Measurements from ENCODE around the gene CHRNA3.
A peak's percentile ranks its signal among the peaks of the same experiment; 100 is the strongest.

CHRNA3 gene

DNA sequence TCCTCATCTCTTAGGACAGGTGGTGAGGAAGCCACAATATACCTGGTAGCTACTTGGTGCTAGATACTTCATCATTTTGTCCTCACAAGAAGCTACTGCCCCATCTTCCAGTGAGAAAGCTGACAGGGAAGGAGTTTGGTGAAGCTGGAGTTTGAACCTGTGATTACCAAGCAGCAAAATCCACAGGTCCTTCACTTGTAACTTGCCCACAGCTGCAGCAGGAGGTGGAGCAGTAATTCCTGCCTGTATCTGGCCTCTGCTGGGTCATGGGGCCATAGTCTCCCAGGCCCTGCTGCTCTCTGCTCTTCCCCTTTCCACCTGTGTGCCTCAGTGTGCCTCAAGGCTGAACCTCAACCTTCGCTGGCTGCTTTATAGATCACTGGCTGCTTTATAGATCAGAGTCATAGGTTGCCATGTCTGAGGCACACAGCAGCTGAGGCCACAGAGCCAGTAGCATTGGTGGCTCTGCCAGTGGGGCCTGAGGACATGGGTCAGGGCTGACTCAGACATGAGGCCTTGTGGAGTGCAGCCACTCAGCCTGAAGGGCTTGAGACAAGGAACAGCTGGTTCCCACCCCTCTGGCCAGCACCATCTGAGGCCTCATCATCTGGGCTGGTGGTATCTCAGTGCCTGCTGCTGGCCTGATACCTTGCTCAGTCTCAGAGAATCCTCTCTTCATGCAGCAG, 31.3 kb upstream of the CHRNA3 start:
- H3K36me3 ChIP-seq (ENCODE audit: control insufficient read depth, insufficient read depth, low read length): no peaks in the 10 kb centered on the region
- H3K27ac ChIP-seq (ENCODE audit: low read length): no peak overlapping the region
- no peaks in the 10 kb centered on the region for H3K27me3 ChIP-seq (ENCODE audit: control insufficient read depth, insufficient read depth, low read length)
- DNase-seq (ENCODE audit: low read depth, low spot score): no peak
- H3K4me1 ChIP-seq (ENCODE audit: control insufficient read depth, insufficient read depth, low read length): no peaks in the 10 kb centered on the region
- no peaks in the 10 kb centered on the region for H3K9me3 ChIP-seq (ENCODE audit: control insufficient read depth, insufficient read depth, low read length)
- no CpG with 5 or more reads among the region's 1 CpG for WGBS (ENCODE audit: insufficient coverage, insufficient read length)
- no peak overlapping the region for H3K4me3 ChIP-seq (ENCODE audit: low read length)

DNA sequence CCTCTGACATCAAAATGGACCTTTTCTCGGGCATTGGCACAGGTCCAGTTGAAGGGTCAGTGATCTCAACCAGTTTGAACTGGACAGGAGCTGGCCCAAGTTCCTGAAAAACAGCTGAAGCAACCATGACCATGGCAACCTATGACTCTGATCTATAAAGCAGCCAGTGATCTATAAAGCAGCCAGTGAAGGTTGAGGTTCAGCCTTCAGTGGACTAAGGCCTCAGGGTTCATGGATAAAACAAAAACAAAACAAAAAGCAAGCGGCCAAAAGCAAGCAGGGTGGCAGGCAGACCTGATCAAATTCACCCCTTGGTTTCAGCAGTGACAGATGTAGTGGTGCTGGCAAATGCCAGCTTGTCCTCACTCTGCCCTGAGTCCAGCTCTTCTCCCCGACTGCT, 30.2 kb upstream of the CHRNA3 start:
- WGBS (ENCODE audit: insufficient coverage, insufficient read length): no CpG with 5 or more reads among the region's 3 CpGs
- no peaks in the 10 kb centered on the region for H3K36me3 ChIP-seq (ENCODE audit: control insufficient read depth, insufficient read depth, low read length)
- H3K9me3 ChIP-seq (ENCODE audit: control insufficient read depth, insufficient read depth, low read length): no peaks in the 10 kb centered on the region
- no peak overlapping the region for H3K27ac ChIP-seq (ENCODE audit: low read length)
- no peak overlapping the region for H3K4me3 ChIP-seq (ENCODE audit: low read length)
- no peak for DNase-seq (ENCODE audit: low read depth, low spot score)
- no peaks in the 10 kb centered on the region for H3K4me1 ChIP-seq (ENCODE audit: control insufficient read depth, insufficient read depth, low read length)
- H3K27me3 ChIP-seq (ENCODE audit: control insufficient read depth, insufficient read depth, low read length): no peaks in the 10 kb centered on the region

DNA sequence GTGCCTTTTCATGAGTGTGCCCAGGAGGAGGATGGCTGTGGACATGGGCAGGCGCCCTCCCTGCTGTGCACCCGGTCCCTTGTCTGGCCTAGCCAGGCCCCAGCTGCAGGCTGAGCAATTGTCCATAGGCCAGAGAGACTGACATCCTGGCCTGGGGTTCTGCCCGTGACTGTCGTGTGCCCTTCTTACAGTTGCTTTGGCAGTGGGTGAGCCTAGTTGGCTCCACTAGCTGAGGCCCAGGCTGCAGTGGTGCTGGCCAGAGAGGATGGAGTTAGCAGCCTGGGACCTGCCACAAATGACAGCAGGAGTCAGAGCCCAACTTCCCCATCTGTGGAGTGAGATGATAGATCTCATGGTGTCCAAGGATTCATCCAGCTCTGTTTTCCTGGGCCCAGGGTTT, 29.2 kb upstream of the CHRNA3 start:
- Histone ChIP-seq H3K27me3 (ENCODE audit: control insufficient read depth, insufficient read depth, low read length) (no peaks in the 10 kb centered on the region), H3K9me3 (ENCODE audit: control insufficient read depth, insufficient read depth, low read length) (no peaks in the 10 kb centered on the region), H3K36me3 (ENCODE audit: control insufficient read depth, insufficient read depth, low read length) (no peaks in the 10 kb centered on the region), H3K4me3 (ENCODE audit: low read length) (no peak overlapping the region), H3K27ac (ENCODE audit: low read length) (no peak overlapping the region), H3K4me1 (ENCODE audit: control insufficient read depth, insufficient read depth, low read length) (no peaks in the 10 kb centered on the region)
- DNase-seq (ENCODE audit: low read depth, low spot score): no peak
- no CpG with 5 or more reads among the region's 4 CpGs for WGBS (ENCODE audit: insufficient coverage, insufficient read length)

DNA sequence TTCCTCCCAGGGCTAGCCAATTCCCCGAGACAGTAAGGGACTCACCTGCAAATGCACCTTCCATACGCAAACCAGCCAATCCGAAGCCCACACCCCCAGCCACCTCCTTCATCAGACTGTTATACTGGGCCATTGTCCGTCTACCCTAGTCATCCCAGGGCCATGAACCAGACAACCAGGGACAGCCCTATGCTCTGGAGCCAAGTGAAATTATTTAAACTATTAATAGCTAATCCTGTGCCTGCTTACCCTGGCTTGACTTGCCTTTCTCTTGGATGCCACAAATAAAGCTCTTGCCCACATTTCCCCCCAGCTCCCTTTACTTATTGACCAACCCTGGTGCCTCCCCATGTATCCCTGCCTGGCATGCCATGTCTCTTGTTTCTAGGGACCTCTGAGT, 24.2 kb upstream of the CHRNA3 start:
- DNase-seq (ENCODE audit: low read depth, low spot score): no peak
- no peak overlapping the region for H3K4me3 ChIP-seq (ENCODE audit: low read length)
- no peaks in the 10 kb centered on the region for H3K9me3 ChIP-seq (ENCODE audit: control insufficient read depth, insufficient read depth, low read length)
- no peaks in the 10 kb centered on the region for H3K27me3 ChIP-seq (ENCODE audit: control insufficient read depth, insufficient read depth, low read length)
- no peak overlapping the region for H3K27ac ChIP-seq (ENCODE audit: low read length)
- no peaks in the 10 kb centered on the region for H3K36me3 ChIP-seq (ENCODE audit: control insufficient read depth, insufficient read depth, low read length)
- H3K4me1 ChIP-seq (ENCODE audit: control insufficient read depth, insufficient read depth, low read length): 0 out of 2 replicates have a peak, but pooled peaks cover 2% of the 10 kb centered on the region
- WGBS (ENCODE audit: insufficient coverage, insufficient read length): no CpG with 5 or more reads among the region's 4 CpGs

DNA sequence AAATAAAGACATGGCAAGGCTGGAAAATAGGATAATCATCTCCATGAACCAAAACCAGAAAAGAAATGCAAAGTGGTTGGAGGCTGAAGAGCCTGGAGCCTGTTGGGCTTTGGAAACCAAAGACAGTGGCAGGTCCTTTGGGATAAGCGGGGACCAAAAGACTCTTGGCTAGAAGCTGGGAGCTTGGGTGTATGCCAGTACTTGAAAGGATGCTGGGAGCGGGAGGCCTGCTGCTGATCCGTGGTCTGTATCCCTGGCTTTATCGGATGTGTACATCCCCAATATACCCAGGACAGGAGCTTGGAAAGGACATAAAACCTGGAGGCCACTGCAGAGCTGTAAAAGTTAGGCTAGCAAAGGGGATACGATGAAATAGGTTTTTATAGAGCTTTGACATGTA, 21.5 kb upstream of the CHRNA3 start:
- no CpG with 5 or more reads among the region's 5 CpGs for WGBS (ENCODE audit: insufficient coverage, insufficient read length)
- Histone ChIP-seq H3K36me3 (ENCODE audit: control insufficient read depth, insufficient read depth, low read length) (no peaks in the 10 kb centered on the region), H3K9me3 (ENCODE audit: control insufficient read depth, insufficient read depth, low read length) (no peaks in the 10 kb centered on the region), H3K27ac (ENCODE audit: low read length) (no peak overlapping the region), H3K4me3 (ENCODE audit: low read length) (no peak overlapping the region), H3K27me3 (ENCODE audit: control insufficient read depth, insufficient read depth, low read length) (no peaks in the 10 kb centered on the region), H3K4me1 (ENCODE audit: control insufficient read depth, insufficient read depth, low read length) (0 out of 2 replicates have a peak, but pooled peaks cover 2% of the 10 kb centered on the region)
- no peak for DNase-seq (ENCODE audit: low read depth, low spot score)

DNA sequence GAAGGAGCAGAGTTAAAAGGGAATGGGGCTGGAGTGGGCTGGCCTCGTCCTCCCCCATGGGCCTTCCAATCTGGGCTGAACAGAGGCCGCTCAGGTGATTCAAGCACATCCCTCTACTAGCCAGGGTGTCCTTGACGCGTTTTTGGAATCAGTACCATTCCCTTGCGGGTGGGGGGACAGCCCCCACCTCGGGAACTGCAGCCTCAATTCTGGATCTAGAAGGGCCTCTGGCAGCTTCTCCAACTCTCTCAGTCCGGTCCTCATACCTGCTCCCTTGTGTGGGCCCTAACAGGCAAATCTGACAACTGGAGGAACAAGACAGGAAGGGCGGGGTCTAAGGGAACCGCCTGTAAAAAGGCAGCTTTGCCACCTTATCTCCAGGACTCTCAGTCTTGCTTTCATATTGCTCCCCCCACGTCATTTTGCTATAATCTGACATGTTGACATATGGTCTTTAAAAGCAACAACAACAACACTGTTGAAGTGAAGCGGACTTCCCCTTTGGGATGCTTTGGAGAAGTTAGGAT, 21.0 kb upstream of the CHRNA3 start:
- Histone ChIP-seq H3K27me3 (ENCODE audit: control insufficient read depth, insufficient read depth, low read length) (no peaks in the 10 kb centered on the region), H3K9me3 (ENCODE audit: control insufficient read depth, insufficient read depth, low read length) (no peaks in the 10 kb centered on the region), H3K27ac (ENCODE audit: low read length) (no peak overlapping the region), H3K4me3 (ENCODE audit: low read length) (peak overlapping the region; percentile 76; the same call in 1 of the 2 replicates), H3K36me3 (ENCODE audit: control insufficient read depth, insufficient read depth, low read length) (no peaks in the 10 kb centered on the region), H3K4me1 (ENCODE audit: control insufficient read depth, insufficient read depth, low read length) (0 out of 2 replicates have a peak, but pooled peaks cover 2% of the 10 kb centered on the region)
- no CpG with 5 or more reads among the region's 11 CpGs for WGBS (ENCODE audit: insufficient coverage, insufficient read length)
- no peak for DNase-seq (ENCODE audit: low read depth, low spot score)

DNA sequence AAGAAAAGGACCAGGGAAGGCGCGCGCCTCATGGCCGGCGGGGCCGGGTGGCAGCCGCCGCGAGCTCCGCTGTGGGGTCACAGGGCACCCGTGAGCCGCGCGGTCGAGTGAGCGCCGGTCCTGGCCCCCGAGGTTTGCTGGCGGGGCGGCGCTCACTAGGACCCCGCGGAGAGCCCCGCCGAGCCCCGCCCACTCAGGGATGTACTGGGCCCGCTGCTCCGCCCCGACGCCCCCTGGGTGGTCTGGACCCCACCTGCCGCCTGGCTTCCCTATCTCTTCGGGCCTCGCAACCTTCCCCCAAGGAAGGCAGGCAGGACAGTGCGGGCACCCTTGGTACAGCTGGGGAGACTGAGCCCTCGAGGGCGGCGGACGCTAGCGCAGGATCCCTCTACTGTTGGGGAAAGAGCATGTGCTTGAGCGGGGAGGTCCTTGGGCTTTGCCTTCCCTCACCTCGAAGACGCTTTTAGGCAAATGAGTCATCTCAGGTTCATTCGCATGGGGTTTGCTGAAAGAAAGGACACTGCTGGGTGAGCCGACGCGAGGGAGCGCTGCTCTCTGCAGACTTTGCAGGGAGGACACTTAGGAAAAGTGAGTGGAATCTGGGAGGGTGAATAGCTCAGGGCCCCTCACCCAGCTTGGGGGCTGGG, 20.4 kb upstream of the CHRNA3 start, which contains the start of gene CHRNB4:
TSS of gene CHRNB4 (minus strand) at position 109 of the 647 bp plus-strand sequence. CDS start at position 32, 77 bp downstream.
- no peaks in the 10 kb centered on the region for H3K36me3 ChIP-seq (ENCODE audit: control insufficient read depth, insufficient read depth, low read length)
- 0 out of 2 replicates have a peak, but pooled peaks cover 2% of the 10 kb centered on the region for H3K4me1 ChIP-seq (ENCODE audit: control insufficient read depth, insufficient read depth, low read length)
- WGBS (ENCODE audit: insufficient coverage, insufficient read length): no CpG with 5 or more reads among the region's 47 CpGs
- H3K27me3 ChIP-seq (ENCODE audit: control insufficient read depth, insufficient read depth, low read length): no peaks in the 10 kb centered on the region
- peak; percentile 74 for DNase-seq (ENCODE audit: low read depth, low spot score)
- no peak within 1 kb of the TSS for H3K27ac ChIP-seq (ENCODE audit: low read length)
- peak within 1 kb of the TSS; percentile 76; the same call in 1 of the 2 replicates for H3K4me3 ChIP-seq (ENCODE audit: low read length)
- H3K9me3 ChIP-seq (ENCODE audit: control insufficient read depth, insufficient read depth, low read length): no peaks in the 10 kb centered on the region

DNA sequence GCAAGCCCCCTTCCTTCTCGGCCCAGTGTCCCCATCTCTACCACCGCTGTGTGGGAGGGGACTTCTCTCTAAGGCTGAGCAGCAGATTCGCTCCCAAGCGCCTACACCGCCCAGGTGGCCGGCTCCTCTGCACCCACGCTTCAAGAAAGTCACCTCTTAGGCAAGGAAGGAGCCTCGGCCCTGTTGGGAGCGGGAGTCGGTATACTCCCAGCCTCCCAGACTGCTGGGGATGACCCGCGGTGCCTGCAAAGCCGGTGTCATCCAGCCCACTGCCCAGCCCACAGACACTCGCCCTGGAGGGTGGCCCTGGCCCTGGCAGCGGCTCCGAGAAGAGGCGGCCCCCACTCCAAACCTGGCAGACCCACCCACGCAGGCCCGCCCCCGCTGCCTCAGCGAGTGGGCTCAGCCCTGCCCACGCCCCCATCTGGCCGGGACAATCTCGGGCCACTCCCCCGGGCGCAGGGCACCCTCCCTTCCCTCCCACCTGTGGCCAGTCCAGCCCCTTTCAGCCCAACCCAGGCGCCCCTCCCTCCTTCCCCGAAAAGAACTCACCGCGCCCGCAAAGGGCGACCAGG, 19.8 kb upstream of the CHRNA3 start:
- no peak for DNase-seq (ENCODE audit: low read depth, low spot score)
- H3K27me3 ChIP-seq (ENCODE audit: control insufficient read depth, insufficient read depth, low read length): no peaks in the 10 kb centered on the region
- H3K36me3 ChIP-seq (ENCODE audit: control insufficient read depth, insufficient read depth, low read length): no peaks in the 10 kb centered on the region
- H3K4me1 ChIP-seq (ENCODE audit: control insufficient read depth, insufficient read depth, low read length): 0 out of 2 replicates have a peak, but pooled peaks cover 2% of the 10 kb centered on the region
- H3K9me3 ChIP-seq (ENCODE audit: control insufficient read depth, insufficient read depth, low read length): no peaks in the 10 kb centered on the region
- H3K27ac ChIP-seq (ENCODE audit: low read length): no peak overlapping the region
- H3K4me3 ChIP-seq (ENCODE audit: low read length): peak overlapping the region; percentile 76; the same call in 1 of the 2 replicates
- WGBS (ENCODE audit: insufficient coverage, insufficient read length): no CpG with 5 or more reads among the region's 32 CpGs

DNA sequence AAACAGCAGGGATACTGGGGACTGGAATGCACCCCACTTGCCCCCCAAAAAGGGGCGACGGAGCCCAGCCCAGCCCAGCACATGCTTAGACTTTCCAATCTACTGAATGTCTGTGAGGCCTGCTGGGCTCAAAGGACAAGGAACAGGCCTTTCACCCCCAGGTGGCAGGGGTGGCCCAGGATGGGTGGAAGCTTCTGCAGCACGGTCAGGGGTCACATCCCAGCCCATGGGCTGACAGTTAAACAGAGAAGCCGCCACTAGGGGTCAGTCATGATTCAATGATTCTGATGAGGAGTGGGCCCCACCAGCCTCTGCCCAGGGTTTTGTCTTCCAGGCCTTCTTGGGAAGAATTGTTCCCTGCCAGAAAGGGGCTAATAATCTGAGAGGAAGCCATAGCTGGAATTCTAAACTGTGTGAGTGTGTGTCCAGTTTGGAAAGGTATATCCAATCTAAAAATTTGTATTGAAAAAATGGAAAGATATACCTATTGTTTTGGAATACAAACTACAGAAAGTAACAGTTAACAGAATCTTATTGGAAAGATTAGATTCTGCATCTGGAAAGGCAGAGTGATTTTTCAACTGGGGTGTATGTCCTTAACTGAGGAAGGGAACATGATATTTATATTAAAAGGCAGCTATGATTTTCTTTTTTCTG, 18.0 kb upstream of the CHRNA3 start:
- Histone ChIP-seq H3K4me1 (ENCODE audit: control insufficient read depth, insufficient read depth, low read length) (0 out of 2 replicates have a peak, but pooled peaks cover 2% of the 10 kb centered on the region), H3K9me3 (ENCODE audit: control insufficient read depth, insufficient read depth, low read length) (no peaks in the 10 kb centered on the region), H3K27ac (ENCODE audit: low read length) (no peak overlapping the region), H3K27me3 (ENCODE audit: control insufficient read depth, insufficient read depth, low read length) (no peaks in the 10 kb centered on the region), H3K4me3 (ENCODE audit: low read length) (no peak overlapping the region), H3K36me3 (ENCODE audit: control insufficient read depth, insufficient read depth, low read length) (no peaks in the 10 kb centered on the region)
- no CpG with 5 or more reads among the region's 4 CpGs for WGBS (ENCODE audit: insufficient coverage, insufficient read length)
- peak; percentile 78 for DNase-seq (ENCODE audit: low read depth, low spot score)
